ENCODE data around the gene TAS2R60. TPM values are rescaled to one million over a fixed set of nuclear protein-coding genes. Genes with fewer than 3 reads are reported as not detected.

The TAS2R60 gene
- total and polyA plus RNA-seq, 2 of the 4 experiments (the other 2 are of a cell fraction), result not detected

DNA sequence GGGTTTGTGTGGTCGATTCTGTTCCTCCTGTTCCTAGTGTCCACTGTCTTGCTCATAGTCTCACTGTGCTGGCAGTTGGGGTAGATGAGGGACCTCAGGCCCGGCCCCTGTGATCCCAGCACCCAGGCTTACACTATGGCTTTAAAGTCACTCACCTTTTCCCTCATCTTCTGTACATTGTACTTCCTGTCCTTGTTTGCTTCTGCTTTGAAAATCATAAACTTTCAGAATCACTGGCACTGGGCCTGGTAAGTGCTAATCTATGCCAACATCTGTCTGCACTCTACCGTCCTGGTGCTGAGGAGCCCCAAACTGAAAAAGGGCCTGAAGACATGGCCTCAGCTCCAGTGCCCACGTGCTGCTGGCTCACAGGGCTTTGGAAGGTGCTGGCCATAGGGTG lies 5.7 kb upstream of the TAS2R60 start:
- H3K56ac ChIP-seq (ENCODE audit: extremely low read depth, insufficient read depth, low read length), result no peak overlapping the region
- H4K8ac ChIP-seq (ENCODE audit: low read depth in 2 of 2, low read length in 2 of 2), result no peak overlapping the region
- no peak overlapping the region for H3K14ac ChIP-seq (replicated peaks; ENCODE audit: low read depth, low read length)
- no peak overlapping the region for H3K4me3 ChIP-seq (ENCODE audit: insufficient read depth, low read depth, low read length)
- H3K9me1 ChIP-seq (ENCODE audit: insufficient read depth, low read length), result no peaks in the 10 kb centered on the region
- H4K5ac ChIP-seq (ENCODE audit: low read depth, low read length), result no peak overlapping the region
- ATAC-seq (ENCODE audit: low read depth), result no peak
- H3K27ac ChIP-seq (ENCODE audit: insufficient read depth, low read length), result no peak overlapping the region
- H2AFZ ChIP-seq (replicated peaks; ENCODE audit: low read length, poor library complexity), result peak overlapping the region; percentile 29
- peaks cover 5% of the 10 kb centered on the region for H3K27me3 ChIP-seq (ENCODE audit: control insufficient read depth, insufficient read depth, low read length)
- no peak overlapping the region for H2AK5ac ChIP-seq (ENCODE audit: low read depth, low read length)
- H2AK9ac ChIP-seq (replicated peaks; ENCODE audit: low read depth, low read length, poor library complexity), result no peak overlapping the region
- ChIA-PET POLR2A (ENCODE audit: unreplicated experiment) (no interaction called here), CTCF (interaction anchor here (0.9 kb wide), 1 partner anchor 10 kb away, joined by 3 read pairs; no protein-coding TSS in a partner anchor)
- no peaks in the 10 kb centered on the region for H3K36me3 ChIP-seq (ENCODE audit: control insufficient read depth, insufficient read depth, low read length)
- no peaks in the 10 kb centered on the region for H3K79me1 ChIP-seq (ENCODE audit: low read depth in 1 of 2, low read length in 2 of 2)
- H2BK15ac ChIP-seq (ENCODE audit: low read depth, low read length), result no peak overlapping the region
- no peak overlapping the region for H2BK5ac ChIP-seq (ENCODE audit: low read depth, low read length, poor library complexity, severe bottlenecking)
- no peaks in the 10 kb centered on the region for H3K9me3 ChIP-seq (ENCODE audit: control insufficient read depth, insufficient read depth, low read length)
- H4K20me1 ChIP-seq (ENCODE audit: insufficient read depth, low read length), result no peaks in the 10 kb centered on the region
- no peak overlapping the region for H3K18ac ChIP-seq (ENCODE audit: low read depth, low read length)
- TF ChIP-seq NFE2L2 (IDR thresholded peaks at IDR 0.05; ENCODE audit: low read depth, low read length), result no peak
- TF ChIP-seq FOS (IDR thresholded peaks at IDR 0.05; ENCODE audit: low read depth, low read length), result no peak
- TF ChIP-seq, protein P1, sequence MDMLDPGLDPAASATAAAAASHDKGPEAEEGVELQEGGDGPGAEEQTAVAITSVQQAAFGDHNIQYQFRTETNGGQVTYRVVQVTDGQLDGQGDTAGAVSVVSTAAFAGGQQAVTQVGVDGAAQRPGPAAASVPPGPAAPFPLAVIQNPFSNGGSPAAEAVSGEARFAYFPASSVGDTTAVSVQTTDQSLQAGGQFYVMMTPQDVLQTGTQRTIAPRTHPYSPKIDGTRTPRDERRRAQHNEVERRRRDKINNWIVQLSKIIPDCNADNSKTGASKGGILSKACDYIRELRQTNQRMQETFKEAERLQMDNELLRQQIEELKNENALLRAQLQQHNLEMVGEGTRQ (IDR thresholded peaks at IDR 0.05; ENCODE audit: low read depth, low read length), result no peak
- TF ChIP-seq CHD1 (IDR thresholded peaks at IDR 0.05; ENCODE audit: low read depth, low read length), result no peak
- TF ChIP-seq SMC3 (IDR thresholded peaks at IDR 0.05; ENCODE audit: low read depth, low read length), result no peak
- TF ChIP-seq RCOR1 (IDR thresholded peaks at IDR 0.05; ENCODE audit: insufficient replicate concordance, low read length), result no peak
- TF ChIP-seq MXI1 (IDR thresholded peaks at IDR 0.05; ENCODE audit: borderline replicate concordance, low read depth, low read length), result no peak
- TF ChIP-seq MAZ (IDR thresholded peaks at IDR 0.05; ENCODE audit: borderline replicate concordance, low read depth, low read length), result no peak
- no peak for TF ChIP-seq CEBPB (IDR thresholded peaks at IDR 0.05; ENCODE audit: low read depth, low read length)
- no peak for TF ChIP-seq MAFK (IDR thresholded peaks at IDR 0.05; ENCODE audit: low read depth, low read length)
- no peak for TF ChIP-seq RAD21 (IDR thresholded peaks at IDR 0.05; ENCODE audit: low read length)
- TF ChIP-seq POLR2A (IDR thresholded peaks at IDR 0.05; ENCODE audit: low read depth, low read length), result no peak
- dilution Hi-C loops (cut with HindIII; ENCODE audit: low sequenced_read_pairs, unreplicated experiment) (no loop called here), in situ Hi-C loops (cut with MboI; ENCODE audit: low sequenced_read_pairs) (loop anchor here (25.0 kb wide), 1 partner anchor 425 kb away; no protein-coding TSS in a partner anchor), intact Hi-C loops (cut with micrococcal nuclease) (no loop called here)
- H3K4me2 ChIP-seq (ENCODE audit: low read depth, low read length), result no peak overlapping the region
- H3K23ac ChIP-seq (ENCODE audit: low read depth, low read length), result no peak overlapping the region
- no TSS peak for BruUV-seq (replicated peaks)
- H3K4ac ChIP-seq (ENCODE audit: low read depth, low read length), result no peak overlapping the region
- 67% methylated on average over 1 of the region's 4 CpGs; no CpG with 5 or more reads in 1 of the 2 experiments for WGBS, 2 experiments (ENCODE audit: extremely low coverage in 2 of 2, insufficient read length in 1 of 2)
- no peak overlapping the region for H3K9ac ChIP-seq (ENCODE audit: low read depth, low read length)
- H2BK120ac ChIP-seq (ENCODE audit: low read depth, low read length), result no peak overlapping the region
- H3K4me1 ChIP-seq (ENCODE audit: control insufficient read depth, insufficient read depth, low read length), result no peaks in the 10 kb centered on the region
- no peak overlapping the region for H2BK20ac ChIP-seq (ENCODE audit: low read depth, low read length)
- no peak overlapping the region for H4K91ac ChIP-seq (ENCODE audit: insufficient read depth, low read depth, low read length)
- DNase-seq, result no peak

Data from IMR-90 (cell line).